PFSK-1 (cell line): Measurements from ENCODE around the gene SGO2.

ENCODE experiments used
- FOXP2 ChIP-seq: optimal IDR thresholded peaks from 2 replicates; pipeline ENCODE3; 2011; ENCODE audit warnings: borderline replicate concordance, control low read depth, inconsistent platforms; ENCODE audit not compliant: insufficient read depth; ENCODE audit errors: extremely low read length, extremely low read depth
- POLR2AphosphoS5 ChIP-seq: IDR thresholded peaks from 2 replicates; pipeline ENCODE4 v1.6.1; 2012; ENCODE audit warnings: low read depth, mild to moderate bottlenecking, control low read depth, low read length, moderate library complexity
- REST ChIP-seq, 2 experiments: IDR thresholded peaks; 2 replicates each; pipeline versions ENCODE4 v1.6.1 to v1.8.0; 2011 to 2012; ENCODE audit warnings: low read depth in 2 of 2, low read length in 2 of 2, control low read depth in 1 of 2, inconsistent platforms in 1 of 2, mild to moderate bottlenecking in 1 of 2, moderate library complexity in 1 of 2; ENCODE audit not compliant: insufficient read depth in 1 of 2
- SIN3A ChIP-seq: IDR thresholded peaks from 2 replicates; pipeline ENCODE4 v1.6.1; 2012; ENCODE audit warnings: mild to moderate bottlenecking, low read length, moderate library complexity, borderline replicate concordance; ENCODE audit not compliant: insufficient read depth
- TAF1 ChIP-seq: IDR thresholded peaks from 2 replicates; pipeline ENCODE4 v1.6.1; 2012; ENCODE audit warnings: low read length, control low read depth, borderline replicate concordance; ENCODE audit not compliant: insufficient read depth

Gene SGO2

GRCh38 chr2:200604571-200605255 lies 78.7 kb downstream of the SGO2 start:
- no peak for TF ChIP-seq REST (IDR thresholded peaks at IDR 0.05; ENCODE audit: insufficient read depth in 1 of 2, low read depth in 2 of 2, low read length in 2 of 2)
- TF ChIP-seq TAF1, result no peak
- TF ChIP-seq FOXP2, result no peak
- no peak for TF ChIP-seq POLR2AphosphoS5

DNA sequence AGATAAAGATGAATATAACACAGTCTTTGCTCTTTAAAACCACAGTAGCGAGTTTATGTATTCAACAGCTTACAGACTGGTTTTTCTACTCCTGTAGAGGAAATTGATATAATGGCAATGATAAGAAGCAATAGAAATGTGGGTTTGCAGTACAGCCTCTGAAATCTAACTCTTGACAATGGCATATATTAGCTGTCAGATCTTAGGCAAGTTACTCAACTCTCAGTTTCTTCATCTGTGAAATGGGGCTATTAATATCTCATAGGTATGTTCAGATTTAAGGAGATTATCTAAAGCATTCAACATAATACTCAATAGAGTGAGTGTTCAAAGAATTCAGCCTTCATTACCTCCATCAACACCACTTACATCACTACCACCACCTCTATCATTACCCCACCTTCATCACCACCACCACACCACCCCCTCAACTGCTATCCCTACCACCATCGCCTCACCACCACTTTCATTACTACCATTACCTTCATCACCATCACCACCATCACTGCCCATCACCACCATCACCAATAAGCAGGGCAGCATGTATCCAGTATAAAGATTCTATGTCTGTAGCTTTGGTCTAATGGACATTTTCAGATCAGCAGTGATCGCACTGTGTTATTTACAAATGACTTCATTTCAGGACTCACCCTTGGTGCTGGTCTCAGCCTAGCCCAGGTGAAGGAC lies 82.5 kb downstream of the SGO2 start:
- no peak for TF ChIP-seq TAF1

GRCh38 chr2:200609028-200609614 lies 83.1 kb downstream of the SGO2 start:
- TF ChIP-seq REST (IDR thresholded peaks at IDR 0.05; ENCODE audit: insufficient read depth in 1 of 2, low read depth in 2 of 2, low read length in 2 of 2) (no peak), TAF1 (no peak), SIN3A (no peak), POLR2AphosphoS5 (no peak), FOXP2 (no peak)

DNA sequence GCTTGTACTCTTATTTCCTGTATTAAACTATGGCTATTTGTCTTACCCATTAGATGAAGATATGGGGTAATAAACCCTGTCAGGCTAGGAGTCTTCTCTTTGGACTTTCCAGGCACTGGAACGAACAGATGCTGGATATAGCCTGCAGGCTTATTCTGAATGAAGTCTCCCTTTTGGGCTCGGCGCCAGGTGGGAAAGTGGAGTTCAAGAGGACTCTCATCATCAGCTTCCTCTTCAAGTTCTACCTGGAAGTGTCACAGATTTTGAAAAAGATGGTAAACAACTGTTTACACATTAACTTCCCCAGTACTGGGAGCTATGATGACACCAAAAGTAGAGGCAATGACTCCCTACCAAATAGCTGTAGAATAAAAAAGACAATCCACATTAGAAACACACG lies 87.7 kb downstream of the SGO2 start:
- TF ChIP-seq FOXP2 (no peak), POLR2AphosphoS5 (no peak), TAF1 (no peak), SIN3A (no peak), REST (IDR thresholded peaks at IDR 0.05; ENCODE audit: insufficient read depth in 1 of 2, low read depth in 2 of 2, low read length in 2 of 2) (no peak)

DNA sequence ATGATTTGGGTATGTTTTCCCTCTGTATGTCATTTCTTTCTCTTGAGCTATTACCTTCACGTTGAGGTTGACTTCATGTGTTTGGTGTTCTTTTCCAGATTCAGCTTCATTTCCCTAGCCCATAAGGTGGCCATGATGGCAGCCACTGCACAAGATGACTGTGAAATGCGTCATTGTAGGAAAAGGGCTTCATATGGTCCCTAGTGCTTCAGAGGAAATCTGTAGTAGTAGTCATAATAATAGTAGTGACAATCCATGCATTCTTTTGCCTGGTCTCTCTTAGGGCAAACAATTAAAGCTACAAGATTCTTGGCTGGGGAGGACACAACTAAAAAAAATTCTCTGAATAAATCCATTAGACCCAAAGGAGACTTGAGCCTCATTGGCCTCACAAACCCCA lies 88.2 kb downstream of the SGO2 start:
- TF ChIP-seq POLR2AphosphoS5 (no peak), REST (IDR thresholded peaks at IDR 0.05; ENCODE audit: insufficient read depth in 1 of 2, low read depth in 2 of 2, low read length in 2 of 2) (no peak), FOXP2 (no peak), SIN3A (no peak), TAF1 (no peak)
